ENCODE data around the gene HILPDA.

Gene HILPDA

DNA sequence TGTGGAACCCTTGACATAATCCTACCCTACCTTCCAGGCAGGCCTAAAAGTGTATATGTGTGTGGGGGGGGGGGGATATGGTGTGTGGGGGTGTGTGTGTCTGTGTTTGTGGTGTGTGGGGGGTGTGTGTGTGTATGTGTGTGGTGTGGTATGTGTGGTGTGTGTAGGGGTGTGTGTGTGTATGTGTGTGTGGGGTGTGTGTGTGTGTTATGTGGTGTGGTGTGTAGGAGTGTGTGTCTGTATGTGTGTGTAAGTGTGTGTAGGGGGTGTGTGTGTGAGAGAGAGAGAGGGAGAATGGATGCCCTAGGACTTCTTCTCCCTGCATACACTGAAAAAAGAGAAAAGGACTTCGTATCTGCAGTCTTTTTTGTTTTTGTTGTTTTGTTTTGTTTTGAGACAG is 33.6 kb upstream of the HILPDA start:
- H3K9ac ChIP-seq (ENCODE audit: low read depth, low read length, poor library complexity, severe bottlenecking), result no peak overlapping the region
- no peak overlapping the region for H3K4me2 ChIP-seq (ENCODE audit: low read depth, low read length, poor library complexity, severe bottlenecking)
- H3K36me3 ChIP-seq (ENCODE audit: insufficient read depth, low read length), result no peaks in the 10 kb centered on the region
- H3K27me3 ChIP-seq (ENCODE audit: insufficient read depth, low read length, poor library complexity, severe bottlenecking), result no peaks in the 10 kb centered on the region
- no peaks in the 10 kb centered on the region for H3K9me2 ChIP-seq (replicated peaks; ENCODE audit: low read depth, low read length)
- H3K9me3 ChIP-seq (ENCODE audit: insufficient read depth, low read depth, low read length), result no peaks in the 10 kb centered on the region
- no peaks in the 10 kb centered on the region for H4K20me1 ChIP-seq (ENCODE audit: insufficient read depth, low read length, poor library complexity, severe bottlenecking)
- no peak overlapping the region for H3K4me3 ChIP-seq (ENCODE audit: low read length, poor library complexity, severe bottlenecking)
- no peaks in the 10 kb centered on the region for H3F3A ChIP-seq (ENCODE audit: low read depth)
- no peak for TF ChIP-seq EZH2phosphoT487 (IDR thresholded peaks at IDR 0.05; ENCODE audit: borderline replicate concordance)
- TF ChIP-seq, protein P1, sequence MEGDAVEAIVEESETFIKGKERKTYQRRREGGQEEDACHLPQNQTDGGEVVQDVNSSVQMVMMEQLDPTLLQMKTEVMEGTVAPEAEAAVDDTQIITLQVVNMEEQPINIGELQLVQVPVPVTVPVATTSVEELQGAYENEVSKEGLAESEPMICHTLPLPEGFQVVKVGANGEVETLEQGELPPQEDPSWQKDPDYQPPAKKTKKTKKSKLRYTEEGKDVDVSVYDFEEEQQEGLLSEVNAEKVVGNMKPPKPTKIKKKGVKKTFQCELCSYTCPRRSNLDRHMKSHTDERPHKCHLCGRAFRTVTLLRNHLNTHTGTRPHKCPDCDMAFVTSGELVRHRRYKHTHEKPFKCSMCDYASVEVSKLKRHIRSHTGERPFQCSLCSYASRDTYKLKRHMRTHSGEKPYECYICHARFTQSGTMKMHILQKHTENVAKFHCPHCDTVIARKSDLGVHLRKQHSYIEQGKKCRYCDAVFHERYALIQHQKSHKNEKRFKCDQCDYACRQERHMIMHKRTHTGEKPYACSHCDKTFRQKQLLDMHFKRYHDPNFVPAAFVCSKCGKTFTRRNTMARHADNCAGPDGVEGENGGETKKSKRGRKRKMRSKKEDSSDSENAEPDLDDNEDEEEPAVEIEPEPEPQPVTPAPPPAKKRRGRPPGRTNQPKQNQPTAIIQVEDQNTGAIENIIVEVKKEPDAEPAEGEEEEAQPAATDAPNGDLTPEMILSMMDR (conservative IDR thresholded peaks at IDR 0.05; ENCODE audit: low read length), result no peak
- no peaks in the 10 kb centered on the region for H3K79me2 ChIP-seq (ENCODE audit: insufficient read depth, low read length)
- no peak overlapping the region for H2AFZ ChIP-seq (ENCODE audit: low read length)
- no peaks in the 10 kb centered on the region for H3K4me1 ChIP-seq (ENCODE audit: insufficient read depth, low read length, poor library complexity, severe bottlenecking)

DNA sequence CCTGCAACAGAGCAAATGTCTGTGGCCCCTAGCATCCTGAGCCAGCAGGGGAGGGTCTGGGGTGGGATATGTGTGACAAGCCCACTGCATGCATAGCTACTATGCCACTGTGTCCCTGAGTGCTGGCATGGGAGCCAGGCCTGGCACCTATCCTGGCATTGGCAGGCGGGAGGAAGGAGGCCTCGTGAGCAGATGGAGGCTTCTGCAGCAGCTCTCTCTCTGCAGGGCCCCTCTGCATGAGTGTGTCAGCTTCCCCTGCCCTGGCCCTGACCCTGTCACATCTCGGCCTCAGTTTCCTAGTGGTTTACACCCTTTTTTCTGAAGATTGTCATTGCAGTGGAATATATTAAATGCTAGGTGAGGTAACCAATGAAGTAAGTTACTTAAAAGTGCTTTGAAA is 32.8 kb upstream of the HILPDA start:
- Histone ChIP-seq H3K9ac (ENCODE audit: low read depth, low read length, poor library complexity, severe bottlenecking) (no peak overlapping the region), H3K79me2 (ENCODE audit: insufficient read depth, low read length) (no peaks in the 10 kb centered on the region), H3K9me2 (replicated peaks; ENCODE audit: low read depth, low read length) (no peaks in the 10 kb centered on the region), H3K9me3 (ENCODE audit: insufficient read depth, low read depth, low read length) (no peaks in the 10 kb centered on the region), H2AFZ (ENCODE audit: low read length) (no peak overlapping the region), H4K20me1 (ENCODE audit: insufficient read depth, low read length, poor library complexity, severe bottlenecking) (no peaks in the 10 kb centered on the region), H3K4me1 (ENCODE audit: insufficient read depth, low read length, poor library complexity, severe bottlenecking) (no peaks in the 10 kb centered on the region), H3K36me3 (ENCODE audit: insufficient read depth, low read length) (no peaks in the 10 kb centered on the region), H3K4me2 (ENCODE audit: low read depth, low read length, poor library complexity, severe bottlenecking) (no peak overlapping the region), H3F3A (ENCODE audit: low read depth) (no peaks in the 10 kb centered on the region), H3K27me3 (ENCODE audit: insufficient read depth, low read length, poor library complexity, severe bottlenecking) (no peaks in the 10 kb centered on the region), H3K4me3 (ENCODE audit: low read length, poor library complexity, severe bottlenecking) (no peak overlapping the region)
- TF ChIP-seq, protein P1 (conservative IDR thresholded peaks at IDR 0.05; ENCODE audit: low read length), result no peak
- no peak for TF ChIP-seq EZH2phosphoT487 (IDR thresholded peaks at IDR 0.05; ENCODE audit: borderline replicate concordance)

DNA sequence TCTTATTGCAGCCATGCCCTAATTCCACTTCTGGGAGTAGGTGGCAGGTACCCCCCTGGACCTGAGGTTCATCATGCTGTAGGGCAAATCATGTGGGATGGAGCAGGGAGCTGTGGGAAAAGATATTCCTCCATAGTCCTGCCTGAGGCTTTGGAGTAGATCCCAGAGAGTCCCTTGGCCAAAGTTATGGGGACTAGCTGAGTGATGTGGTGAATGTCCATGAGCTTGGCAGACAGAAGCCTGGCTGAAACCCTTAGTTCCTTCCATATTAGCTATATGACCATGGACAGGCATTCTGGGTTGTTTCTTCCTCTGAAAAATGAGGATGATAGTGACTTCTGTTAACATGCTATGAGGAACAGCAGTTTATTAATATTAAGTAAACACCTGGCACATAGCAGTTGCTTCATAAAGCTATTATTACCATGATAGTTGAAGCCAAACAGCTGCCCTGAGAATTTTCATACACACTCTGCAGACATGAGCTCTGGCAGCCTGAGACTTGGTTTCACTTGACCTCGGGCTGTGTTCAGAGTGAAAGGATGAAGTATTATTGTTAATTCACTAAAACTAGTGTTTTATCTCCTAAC is 30.9 kb upstream of the HILPDA start:
- Histone ChIP-seq H3K4me3 (ENCODE audit: low read length, poor library complexity, severe bottlenecking) (no peak overlapping the region), H3K79me2 (ENCODE audit: insufficient read depth, low read length) (no peaks in the 10 kb centered on the region), H2AFZ (ENCODE audit: low read length) (peak overlapping the region; percentile 4; the same call in 1 of the 2 replicates), H3K27me3 (ENCODE audit: insufficient read depth, low read length, poor library complexity, severe bottlenecking) (no peaks in the 10 kb centered on the region), H3K9me2 (replicated peaks; ENCODE audit: low read depth, low read length) (no peaks in the 10 kb centered on the region), H3F3A (ENCODE audit: low read depth) (no peaks in the 10 kb centered on the region), H4K20me1 (ENCODE audit: insufficient read depth, low read length, poor library complexity, severe bottlenecking) (no peaks in the 10 kb centered on the region), H3K36me3 (ENCODE audit: insufficient read depth, low read length) (no peaks in the 10 kb centered on the region), H3K9me3 (ENCODE audit: insufficient read depth, low read depth, low read length) (no peaks in the 10 kb centered on the region), H3K9ac (ENCODE audit: low read depth, low read length, poor library complexity, severe bottlenecking) (no peak overlapping the region), H3K4me1 (ENCODE audit: insufficient read depth, low read length, poor library complexity, severe bottlenecking) (no peaks in the 10 kb centered on the region), H3K4me2 (ENCODE audit: low read depth, low read length, poor library complexity, severe bottlenecking) (no peak overlapping the region)
- TF ChIP-seq EZH2phosphoT487 (IDR thresholded peaks at IDR 0.05; ENCODE audit: borderline replicate concordance), result no peak
- TF ChIP-seq, protein P1 (conservative IDR thresholded peaks at IDR 0.05; ENCODE audit: low read length), result no peak

Measured in Loucy (cell line).